Vagina (tissue), 2 donors: ENCODE data around the gene SH3BGRL2.

Experiments used
- POLR2A ChIP-seq, 2 donors: fragments of 450-650 bp; IDR thresholded peaks; one replicate each; pipeline ENCODE4 v1.6.1; 2017; ENCODE audit warnings: antibody characterized with exemption in 2 of 2, mild to moderate bottlenecking in 2 of 2, moderate library complexity in 2 of 2
- TF ChIP-seq, protein P1 (sequence below), 3 experiments: fragments of 450-650 bp in 2 of 3; fragments of 200-600 bp in 1 of 3; sonication (generic) in 1 of 3; IDR thresholded peaks; one replicate each; pipeline ENCODE4 v1.5.1; 2017 to 2019; ENCODE audit warnings: antibody characterized with exemption in 3 of 3, mild to moderate bottlenecking in 2 of 3, moderate library complexity in 2 of 3

DNA sequence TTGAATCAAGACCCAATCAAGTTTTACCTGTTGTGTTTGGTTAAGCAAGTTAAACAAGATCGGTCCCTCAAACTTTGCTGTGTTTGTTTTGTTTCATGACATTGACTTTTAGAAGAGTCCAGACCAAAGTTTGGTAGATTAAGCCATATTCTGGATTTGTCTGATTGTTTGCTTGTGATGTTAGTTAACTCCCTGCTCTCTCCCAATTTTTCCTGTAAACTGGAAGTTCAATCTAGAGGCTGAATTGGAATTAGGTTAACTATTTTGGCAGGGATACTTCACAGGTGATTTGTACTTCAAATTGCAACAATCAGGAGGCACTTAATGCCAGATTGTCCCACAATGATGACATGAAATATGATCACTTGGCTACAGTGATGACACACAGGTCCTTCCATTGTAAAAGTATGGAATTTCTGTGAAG lies 13.6 kb upstream of the SH3BGRL2 start:
- no peak for TF ChIP-seq POLR2A (IDR thresholded peaks at IDR 0.05)
- TF ChIP-seq, protein P1, sequence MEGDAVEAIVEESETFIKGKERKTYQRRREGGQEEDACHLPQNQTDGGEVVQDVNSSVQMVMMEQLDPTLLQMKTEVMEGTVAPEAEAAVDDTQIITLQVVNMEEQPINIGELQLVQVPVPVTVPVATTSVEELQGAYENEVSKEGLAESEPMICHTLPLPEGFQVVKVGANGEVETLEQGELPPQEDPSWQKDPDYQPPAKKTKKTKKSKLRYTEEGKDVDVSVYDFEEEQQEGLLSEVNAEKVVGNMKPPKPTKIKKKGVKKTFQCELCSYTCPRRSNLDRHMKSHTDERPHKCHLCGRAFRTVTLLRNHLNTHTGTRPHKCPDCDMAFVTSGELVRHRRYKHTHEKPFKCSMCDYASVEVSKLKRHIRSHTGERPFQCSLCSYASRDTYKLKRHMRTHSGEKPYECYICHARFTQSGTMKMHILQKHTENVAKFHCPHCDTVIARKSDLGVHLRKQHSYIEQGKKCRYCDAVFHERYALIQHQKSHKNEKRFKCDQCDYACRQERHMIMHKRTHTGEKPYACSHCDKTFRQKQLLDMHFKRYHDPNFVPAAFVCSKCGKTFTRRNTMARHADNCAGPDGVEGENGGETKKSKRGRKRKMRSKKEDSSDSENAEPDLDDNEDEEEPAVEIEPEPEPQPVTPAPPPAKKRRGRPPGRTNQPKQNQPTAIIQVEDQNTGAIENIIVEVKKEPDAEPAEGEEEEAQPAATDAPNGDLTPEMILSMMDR (IDR thresholded peaks at IDR 0.05) = no peak
